Mucosa of rectum (tissue), 2 donors: ENCODE measurements around the gene PHF5A.

Source experiments
- H3K27ac ChIP-seq, 2 donors: one replicate each; pipeline ENCODE4 v1.7.0; 2013; ENCODE audit warnings: inconsistent platforms in 2 of 2, low read depth in 2 of 2, low read length in 2 of 2
- H3K27me3 ChIP-seq, 2 donors: one replicate each; pipeline ENCODE4 v1.7.0; 2013; ENCODE audit warnings: low read length in 2 of 2; ENCODE audit not compliant: control insufficient read depth in 2 of 2, insufficient read depth in 2 of 2
- H3K36me3 ChIP-seq, 2 donors: one replicate each; pipeline ENCODE4 v1.7.0; 2013; ENCODE audit warnings: low read length in 2 of 2; ENCODE audit not compliant: control insufficient read depth in 2 of 2, insufficient read depth in 2 of 2
- H3K4me1 ChIP-seq, 2 donors: one replicate each; pipeline ENCODE4 v1.7.0; 2013; ENCODE audit warnings: low read length in 2 of 2, mild to moderate bottlenecking in 1 of 2; ENCODE audit not compliant: control insufficient read depth in 2 of 2, insufficient read depth in 2 of 2
- H3K4me3 ChIP-seq, 2 donors: one replicate each; pipeline ENCODE4 v1.7.0; 2013; ENCODE audit warnings: low read length in 2 of 2
- H3K9ac ChIP-seq, 2 donors: one replicate each; pipeline ENCODE4 v1.7.0; 2013; ENCODE audit warnings: low read length in 2 of 2, low read depth in 1 of 2, mild to moderate bottlenecking in 1 of 2
- H3K9me3 ChIP-seq, 2 donors: one replicate each; pipeline ENCODE4 v1.7.0; 2013; ENCODE audit warnings: low read length in 2 of 2; ENCODE audit not compliant: control insufficient read depth in 2 of 2
- donor health status: healthy.
- donor health status: Normal muscosa, but diverticular disease.

Gene PHF5A

DNA sequence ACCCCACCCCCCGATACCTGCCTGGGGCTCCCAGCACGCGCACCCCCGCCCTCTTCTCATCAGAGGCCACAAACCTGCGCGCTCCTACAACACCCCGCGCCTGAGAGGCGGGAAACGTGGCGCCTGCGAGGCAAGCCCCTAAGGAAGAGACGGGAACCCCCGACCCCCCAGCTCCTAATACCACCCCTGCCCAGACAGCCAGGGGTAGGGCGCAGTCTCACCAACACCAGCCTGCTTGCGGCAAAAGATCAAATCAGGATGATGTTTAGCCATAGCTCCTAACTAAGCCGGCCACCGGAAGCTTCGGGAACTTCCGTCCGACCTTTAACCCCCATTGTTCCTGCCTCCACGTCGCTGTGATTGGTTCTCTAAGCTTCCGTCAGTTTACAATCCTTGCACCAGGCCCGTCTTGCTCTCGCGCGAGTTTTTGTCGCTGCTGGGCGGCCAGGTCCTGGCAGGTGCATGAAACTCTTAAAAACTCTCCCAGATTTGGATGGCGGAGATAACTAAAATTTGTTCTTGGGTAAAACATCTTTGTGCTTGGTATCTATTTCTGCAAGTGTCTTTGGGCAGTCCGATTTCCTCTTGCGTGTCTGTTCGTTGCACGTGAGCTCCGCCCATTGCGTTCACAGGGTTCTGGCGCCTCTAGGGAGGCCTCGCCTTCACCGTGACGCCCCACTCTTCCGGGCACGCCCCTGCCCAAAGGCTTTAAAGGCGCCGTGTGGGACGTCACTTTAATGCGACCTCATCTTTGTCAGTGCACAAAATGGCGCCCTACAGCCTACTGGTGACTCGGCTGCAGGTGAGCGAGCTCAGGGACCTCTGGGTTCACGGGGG is at the start of gene PHF5A, which contains the start of gene ACO2:
TSS of gene PHF5A (minus strand) at position 312 of the 837 bp plus-strand sequence. CDS start at position 273, 39 bp downstream.
TSS of gene ACO2 (plus strand) at position 737 of the 837 bp plus-strand sequence. CDS start at position 767, 30 bp downstream.
- Histone ChIP-seq H3K9ac (peak within 1 kb of the TSS; percentile 89 to 99), H3K27me3 (no peaks in the 10 kb centered on the region), H3K36me3 (peaks cover 33 to 50% of the 10 kb centered on the region in 2 donors), H3K4me3 (peak within 1 kb of the TSS; percentile 87 to 94), H3K27ac (peak within 1 kb of the TSS; percentile 96 to 97), H3K4me1 (peaks cover 19 to 30% of the 10 kb centered on the region in 2 donors), H3K9me3 (no peaks in the 10 kb centered on the region)

DNA sequence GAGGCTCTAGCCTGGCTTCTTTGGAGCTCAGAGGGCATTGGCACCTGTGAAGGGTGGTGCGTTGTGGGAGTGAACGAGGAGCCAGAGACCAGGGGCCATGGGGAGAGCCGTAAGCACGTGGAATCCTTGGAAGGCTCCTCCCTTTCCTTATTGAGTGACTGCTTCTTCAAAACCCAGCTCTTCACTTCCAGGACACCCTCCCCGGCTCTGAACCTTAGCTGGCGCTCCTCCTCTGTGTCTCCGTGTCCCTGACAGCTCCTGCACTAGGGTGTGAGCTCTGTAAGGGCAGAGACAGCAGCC is 49.5 kb upstream of the PHF5A start:
- Histone ChIP-seq H3K36me3 (peaks cover 69 to 71% of the 10 kb centered on the region in 2 donors), H3K4me1 (no peaks in the 10 kb centered on the region), H3K27ac (no peak overlapping the region), H3K9me3 (no peaks in the 10 kb centered on the region), H3K4me3 (no peak overlapping the region), H3K9ac (no peak overlapping the region), H3K27me3 (no peaks in the 10 kb centered on the region)

DNA sequence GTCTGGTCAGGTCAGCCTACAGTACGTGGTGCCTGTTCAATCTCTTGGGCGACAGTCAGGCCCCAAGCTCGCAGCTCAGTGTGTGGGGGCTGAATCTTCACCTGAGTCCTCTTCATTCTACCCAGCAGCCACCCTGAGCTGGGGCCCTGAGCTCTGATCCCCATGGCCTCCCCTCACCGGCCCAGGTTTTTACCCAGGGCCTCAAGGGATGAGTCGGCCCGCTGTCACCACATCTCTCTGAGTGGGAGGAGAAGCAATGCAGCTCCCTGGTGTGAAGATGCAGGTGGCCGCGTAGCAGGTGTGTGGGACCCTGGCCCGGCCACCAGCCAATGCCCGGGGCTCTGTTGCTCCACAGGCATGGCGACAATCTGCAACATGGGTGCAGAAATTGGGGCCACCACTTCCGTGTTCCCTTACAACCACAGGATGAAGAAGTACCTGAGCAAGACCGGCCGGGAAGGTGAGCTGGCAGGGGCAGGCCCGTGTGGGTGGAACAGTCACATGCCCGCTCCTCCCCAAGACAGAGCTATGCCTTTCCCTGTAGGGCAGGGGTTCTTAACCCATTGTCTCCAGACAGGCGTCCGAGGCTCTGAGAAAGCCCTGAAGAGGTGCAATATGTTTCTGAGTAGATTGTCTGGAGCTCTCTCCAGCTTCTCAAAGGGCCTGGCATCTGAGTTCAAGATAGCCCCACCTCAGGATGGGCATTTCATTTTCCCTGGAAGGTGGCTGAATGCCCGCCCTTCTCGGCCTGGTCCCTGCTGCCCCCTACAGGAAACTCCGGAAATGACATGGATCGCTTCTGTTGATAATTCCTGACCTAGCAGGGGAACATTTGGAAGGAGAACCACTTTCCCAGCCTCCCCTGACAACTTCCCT is 48.9 kb upstream of the PHF5A start:
- Histone ChIP-seq H3K36me3 (peaks cover 71% of the 10 kb centered on the region in 2 donors), H3K9me3 (no peaks in the 10 kb centered on the region), H3K9ac (no peak overlapping the region), H3K4me3 (no peak overlapping the region), H3K27me3 (no peaks in the 10 kb centered on the region), H3K4me1 (no peaks in the 10 kb centered on the region), H3K27ac (no peak overlapping the region)

- Histone ChIP-seq H3K27ac (no peak overlapping the region), H3K27me3 (no peaks in the 10 kb centered on the region), H3K9ac (no peak overlapping the region), H3K9me3 (no peaks in the 10 kb centered on the region), H3K4me3 (no peak overlapping the region), H3K4me1 (no peaks in the 10 kb centered on the region), H3K36me3 (peaks cover 75 to 79% of the 10 kb centered on the region in 2 donors)
Measured at GRCh38 chr22:41516462-41516861, 48.0 kb upstream of the PHF5A start.

DNA sequence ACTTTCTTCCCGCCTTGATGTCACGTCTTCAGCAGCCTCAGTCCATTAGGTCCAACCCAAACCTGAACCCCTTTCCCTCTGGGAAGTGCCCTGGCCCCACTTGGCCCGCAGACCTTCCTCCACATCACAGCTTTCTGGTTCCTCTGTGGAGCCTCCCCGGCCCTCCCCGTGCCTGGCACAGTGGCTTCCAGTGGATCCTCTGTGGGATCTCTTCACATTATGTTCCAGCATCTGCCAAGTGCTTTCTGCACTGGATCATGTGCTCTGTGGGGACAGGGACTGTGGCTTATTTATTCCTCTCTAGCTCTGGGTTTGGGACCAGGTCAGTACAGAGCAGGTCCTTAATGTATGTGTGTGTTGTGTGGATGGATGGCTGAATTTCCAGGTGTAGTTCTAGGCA is 44.9 kb upstream of the PHF5A start:
- Histone ChIP-seq H3K4me1 (no peaks in the 10 kb centered on the region), H3K9ac (no peak overlapping the region), H3K27ac (no peak overlapping the region), H3K9me3 (no peaks in the 10 kb centered on the region), H3K36me3 (peaks cover 81 to 86% of the 10 kb centered on the region in 2 donors), H3K4me3 (no peak overlapping the region), H3K27me3 (no peaks in the 10 kb centered on the region)

DNA sequence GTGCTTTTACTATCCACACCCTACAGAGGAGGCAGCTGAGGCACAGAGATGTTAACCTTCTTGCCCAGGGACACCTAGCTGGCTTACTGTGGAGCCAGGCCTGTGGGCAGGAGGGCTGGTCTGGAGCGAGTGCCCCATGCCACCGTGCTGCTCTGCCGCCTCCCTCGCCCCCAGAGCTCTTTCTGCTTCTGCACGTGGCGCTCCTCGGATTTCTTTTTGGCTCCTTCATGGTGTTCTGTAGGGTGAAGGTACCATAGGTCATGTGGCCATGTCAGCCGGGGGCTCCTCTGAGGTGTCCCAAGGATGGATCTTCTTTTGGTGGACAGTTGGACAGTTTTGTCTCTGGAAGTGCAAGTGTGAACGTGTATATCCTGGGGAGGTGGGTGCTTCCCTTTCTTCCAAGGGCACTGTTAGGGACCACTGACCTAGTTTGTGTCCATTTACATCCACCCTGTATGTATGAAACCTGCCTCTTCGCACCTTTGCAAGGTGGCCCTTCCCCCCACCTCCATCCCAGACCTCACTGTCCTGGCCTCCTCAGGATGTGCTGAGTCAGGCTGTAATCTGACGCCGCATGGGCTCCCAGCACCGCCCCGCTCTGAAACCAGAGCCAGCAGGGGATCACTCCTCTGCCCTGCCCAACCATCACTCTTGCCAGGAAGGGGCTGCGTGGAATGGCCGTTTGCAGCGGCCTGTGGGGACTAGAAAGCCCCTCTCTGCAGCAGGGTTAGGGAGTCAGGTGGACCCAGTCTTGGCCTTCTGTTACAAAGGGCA is 44.1 kb upstream of the PHF5A start:
- no peak overlapping the region for H3K9ac ChIP-seq
- H3K4me1 ChIP-seq = no peaks in the 10 kb centered on the region
- no peak overlapping the region for H3K27ac ChIP-seq
- H3K36me3 ChIP-seq = peaks cover 83 to 87% of the 10 kb centered on the region in 2 donors
- no peak overlapping the region for H3K4me3 ChIP-seq
- H3K27me3 ChIP-seq = no peaks in the 10 kb centered on the region
- H3K9me3 ChIP-seq = no peaks in the 10 kb centered on the region

DNA sequence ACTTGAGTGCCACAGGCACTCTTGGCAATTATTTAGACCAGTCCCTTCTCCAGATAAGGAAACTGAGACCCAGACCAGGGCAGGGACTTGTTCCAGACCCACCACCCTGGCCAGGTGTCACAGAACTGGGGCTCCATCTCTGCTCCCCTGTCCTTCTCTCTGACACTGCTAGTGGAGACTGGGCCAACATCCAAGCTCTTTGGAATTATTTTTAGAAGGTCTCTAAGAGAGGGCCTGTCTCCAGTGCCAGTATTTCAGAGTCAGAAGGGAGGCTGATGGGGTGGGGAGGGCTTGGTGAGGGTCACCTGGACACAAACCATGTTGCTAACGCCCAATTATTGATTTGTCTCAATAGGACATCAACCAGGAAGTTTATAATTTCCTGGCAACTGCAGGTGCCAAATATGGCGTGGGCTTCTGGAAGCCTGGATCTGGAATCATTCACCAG is 43.1 kb upstream of the PHF5A start:
- H3K9ac ChIP-seq = no peak overlapping the region
- H3K4me3 ChIP-seq = no peak overlapping the region
- H3K9me3 ChIP-seq = no peaks in the 10 kb centered on the region
- H3K4me1 ChIP-seq = no peaks in the 10 kb centered on the region
- peaks cover 81 to 86% of the 10 kb centered on the region in 2 donors for H3K36me3 ChIP-seq
- no peaks in the 10 kb centered on the region for H3K27me3 ChIP-seq
- H3K27ac ChIP-seq = no peak overlapping the region

GRCh38 chr22:41508770-41509170 is 40.3 kb upstream of the PHF5A start:
- no peak overlapping the region for H3K4me3 ChIP-seq
- H3K4me1 ChIP-seq = no peaks in the 10 kb centered on the region
- peaks cover 57 to 71% of the 10 kb centered on the region in 2 donors for H3K36me3 ChIP-seq
- H3K27ac ChIP-seq = no peak overlapping the region
- H3K9ac ChIP-seq = no peak overlapping the region
- no peaks in the 10 kb centered on the region for H3K27me3 ChIP-seq
- H3K9me3 ChIP-seq = no peaks in the 10 kb centered on the region

GRCh38 chr22:41507330-41508063 is 39.0 kb upstream of the PHF5A start:
- Histone ChIP-seq H3K4me1 (no peaks in the 10 kb centered on the region), H3K36me3 (peaks cover 44 to 62% of the 10 kb centered on the region in 2 donors), H3K4me3 (no peak overlapping the region), H3K9ac (no peak overlapping the region), H3K9me3 (no peaks in the 10 kb centered on the region), H3K27me3 (no peaks in the 10 kb centered on the region), H3K27ac (no peak overlapping the region)
